ENCODE results near the gene FAM72B.
"Not testable (repeated sequence)": the region's sequence is repeated elsewhere in the genome, so short reads cannot be mapped to it uniquely, and the experiment has no call there.

DNA sequence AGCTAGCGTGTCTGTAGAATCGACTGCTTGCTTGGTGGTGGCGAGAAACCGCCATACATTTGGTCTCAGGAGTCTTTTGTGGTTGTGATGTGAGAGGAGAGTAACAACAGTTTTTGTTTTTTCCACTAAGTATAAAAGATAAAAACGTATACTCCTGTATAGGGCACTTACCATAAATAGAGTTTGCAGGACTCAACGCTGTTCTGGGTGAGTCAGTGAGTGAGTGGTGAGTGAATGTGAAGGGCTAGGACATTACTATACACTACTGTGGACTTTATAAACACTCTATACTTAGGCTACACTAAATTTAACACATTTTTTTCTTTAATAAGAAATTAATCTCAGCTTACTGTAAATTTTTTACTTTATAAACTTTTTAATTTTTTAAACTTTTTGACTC is 43.7 kb downstream of the FAM72B start:
- not testable (repeated sequence) for TF ChIP-seq POLR2A (IDR thresholded peaks at IDR 0.05)
- TF ChIP-seq, protein P1, sequence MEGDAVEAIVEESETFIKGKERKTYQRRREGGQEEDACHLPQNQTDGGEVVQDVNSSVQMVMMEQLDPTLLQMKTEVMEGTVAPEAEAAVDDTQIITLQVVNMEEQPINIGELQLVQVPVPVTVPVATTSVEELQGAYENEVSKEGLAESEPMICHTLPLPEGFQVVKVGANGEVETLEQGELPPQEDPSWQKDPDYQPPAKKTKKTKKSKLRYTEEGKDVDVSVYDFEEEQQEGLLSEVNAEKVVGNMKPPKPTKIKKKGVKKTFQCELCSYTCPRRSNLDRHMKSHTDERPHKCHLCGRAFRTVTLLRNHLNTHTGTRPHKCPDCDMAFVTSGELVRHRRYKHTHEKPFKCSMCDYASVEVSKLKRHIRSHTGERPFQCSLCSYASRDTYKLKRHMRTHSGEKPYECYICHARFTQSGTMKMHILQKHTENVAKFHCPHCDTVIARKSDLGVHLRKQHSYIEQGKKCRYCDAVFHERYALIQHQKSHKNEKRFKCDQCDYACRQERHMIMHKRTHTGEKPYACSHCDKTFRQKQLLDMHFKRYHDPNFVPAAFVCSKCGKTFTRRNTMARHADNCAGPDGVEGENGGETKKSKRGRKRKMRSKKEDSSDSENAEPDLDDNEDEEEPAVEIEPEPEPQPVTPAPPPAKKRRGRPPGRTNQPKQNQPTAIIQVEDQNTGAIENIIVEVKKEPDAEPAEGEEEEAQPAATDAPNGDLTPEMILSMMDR (IDR thresholded peaks at IDR 0.05) = not testable (repeated sequence)
